PFSK-1 (cell line): Measurements from ENCODE around the gene MTMR10.

Experiments
- FOXP2 ChIP-seq: optimal IDR thresholded peaks from 2 replicates; pipeline ENCODE3; 2011; ENCODE audit warnings: borderline replicate concordance, control low read depth, inconsistent platforms; ENCODE audit not compliant: insufficient read depth; ENCODE audit errors: extremely low read length, extremely low read depth
- POLR2AphosphoS5 ChIP-seq: IDR thresholded peaks from 2 replicates; pipeline ENCODE4 v1.6.1; 2012; ENCODE audit warnings: low read depth, mild to moderate bottlenecking, control low read depth, low read length, moderate library complexity
- SIN3A ChIP-seq: IDR thresholded peaks from 2 replicates; pipeline ENCODE4 v1.6.1; 2012; ENCODE audit warnings: mild to moderate bottlenecking, low read length, moderate library complexity, borderline replicate concordance; ENCODE audit not compliant: insufficient read depth
- TAF1 ChIP-seq: IDR thresholded peaks from 2 replicates; pipeline ENCODE4 v1.6.1; 2012; ENCODE audit warnings: low read length, control low read depth, borderline replicate concordance; ENCODE audit not compliant: insufficient read depth
- TF ChIP-seq, protein P1 (sequence below), 2 experiments: IDR thresholded peaks; 2 replicates each; pipeline versions ENCODE4 v1.6.1 to v1.8.0; 2011 to 2012; ENCODE audit warnings: low read depth in 2 of 2, low read length in 2 of 2, control low read depth in 1 of 2, inconsistent platforms in 1 of 2, mild to moderate bottlenecking in 1 of 2, moderate library complexity in 1 of 2; ENCODE audit not compliant: insufficient read depth in 1 of 2

MTMR10 gene

DNA sequence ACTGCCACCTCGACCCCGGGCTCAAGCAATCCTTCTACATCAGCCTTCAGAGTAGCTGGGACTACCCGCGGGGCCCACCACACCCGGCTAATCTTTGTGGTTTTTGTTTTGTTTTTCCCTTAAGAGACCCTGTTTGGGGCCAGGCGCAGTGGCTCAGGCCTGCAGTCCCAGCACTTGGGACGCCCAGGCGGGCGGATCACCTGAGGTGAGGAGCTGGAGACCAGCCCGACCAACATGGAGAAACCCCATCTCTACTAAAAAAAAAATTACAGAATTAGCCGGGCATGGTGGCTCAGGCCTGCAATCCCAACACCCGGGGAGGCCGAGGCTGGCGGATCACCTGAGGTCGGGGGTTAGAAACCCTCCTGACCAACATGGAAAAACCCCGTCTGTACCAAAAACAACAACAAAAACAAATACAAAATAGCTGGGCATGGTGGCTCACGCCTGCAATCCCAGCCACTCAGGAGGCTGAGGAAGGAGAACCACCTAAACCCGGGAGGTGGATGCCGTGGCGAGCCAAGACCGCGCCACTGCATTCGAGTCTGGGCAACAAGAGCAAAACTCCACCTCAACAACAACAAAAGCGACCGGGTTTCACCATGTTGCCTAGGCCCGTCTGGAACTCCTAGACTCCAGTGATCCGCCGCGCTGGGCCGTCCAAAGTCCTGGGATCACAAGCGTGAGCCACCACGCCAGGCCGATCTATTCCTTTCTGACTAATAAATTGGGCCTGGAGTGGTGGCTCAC, 95.8 kb downstream of the MTMR10 start:
- TF ChIP-seq TAF1 (no peak), FOXP2 (no peak), SIN3A (no peak), POLR2AphosphoS5 (no peak)
- TF ChIP-seq, protein P1, sequence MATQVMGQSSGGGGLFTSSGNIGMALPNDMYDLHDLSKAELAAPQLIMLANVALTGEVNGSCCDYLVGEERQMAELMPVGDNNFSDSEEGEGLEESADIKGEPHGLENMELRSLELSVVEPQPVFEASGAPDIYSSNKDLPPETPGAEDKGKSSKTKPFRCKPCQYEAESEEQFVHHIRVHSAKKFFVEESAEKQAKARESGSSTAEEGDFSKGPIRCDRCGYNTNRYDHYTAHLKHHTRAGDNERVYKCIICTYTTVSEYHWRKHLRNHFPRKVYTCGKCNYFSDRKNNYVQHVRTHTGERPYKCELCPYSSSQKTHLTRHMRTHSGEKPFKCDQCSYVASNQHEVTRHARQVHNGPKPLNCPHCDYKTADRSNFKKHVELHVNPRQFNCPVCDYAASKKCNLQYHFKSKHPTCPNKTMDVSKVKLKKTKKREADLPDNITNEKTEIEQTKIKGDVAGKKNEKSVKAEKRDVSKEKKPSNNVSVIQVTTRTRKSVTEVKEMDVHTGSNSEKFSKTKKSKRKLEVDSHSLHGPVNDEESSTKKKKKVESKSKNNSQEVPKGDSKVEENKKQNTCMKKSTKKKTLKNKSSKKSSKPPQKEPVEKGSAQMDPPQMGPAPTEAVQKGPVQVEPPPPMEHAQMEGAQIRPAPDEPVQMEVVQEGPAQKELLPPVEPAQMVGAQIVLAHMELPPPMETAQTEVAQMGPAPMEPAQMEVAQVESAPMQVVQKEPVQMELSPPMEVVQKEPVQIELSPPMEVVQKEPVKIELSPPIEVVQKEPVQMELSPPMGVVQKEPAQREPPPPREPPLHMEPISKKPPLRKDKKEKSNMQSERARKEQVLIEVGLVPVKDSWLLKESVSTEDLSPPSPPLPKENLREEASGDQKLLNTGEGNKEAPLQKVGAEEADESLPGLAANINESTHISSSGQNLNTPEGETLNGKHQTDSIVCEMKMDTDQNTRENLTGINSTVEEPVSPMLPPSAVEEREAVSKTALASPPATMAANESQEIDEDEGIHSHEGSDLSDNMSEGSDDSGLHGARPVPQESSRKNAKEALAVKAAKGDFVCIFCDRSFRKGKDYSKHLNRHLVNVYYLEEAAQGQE (IDR thresholded peaks at IDR 0.05; ENCODE audit: insufficient read depth in 1 of 2, low read depth in 2 of 2, low read length in 2 of 2) = no peak

DNA sequence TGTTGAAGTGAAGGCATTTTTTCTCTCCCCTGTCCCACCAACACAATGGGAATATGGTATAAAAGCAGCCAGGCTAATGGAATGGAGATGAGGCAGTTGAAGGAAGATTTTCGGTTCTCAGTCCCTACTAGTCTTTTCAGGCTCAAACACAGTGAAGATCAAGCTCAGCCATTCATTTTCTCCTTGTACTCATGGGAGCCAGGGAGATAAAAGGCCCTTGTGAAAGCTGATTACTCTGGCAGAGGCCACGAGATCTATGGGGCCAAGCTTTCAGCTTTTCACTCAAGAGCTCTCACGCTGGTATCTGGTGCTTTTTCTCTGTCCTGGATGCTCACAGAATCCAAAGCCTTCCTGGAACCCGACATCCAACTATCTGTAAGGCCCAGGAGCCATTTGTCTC, 102.2 kb downstream of the MTMR10 start:
- TF ChIP-seq FOXP2 (no peak), SIN3A (no peak), POLR2AphosphoS5 (no peak)
- TF ChIP-seq, protein P1 (IDR thresholded peaks at IDR 0.05; ENCODE audit: insufficient read depth in 1 of 2, low read depth in 2 of 2, low read length in 2 of 2) = no peak
